Right atrium auricular region (tissue), 2 donors: Measurements from ENCODE around the gene FSIP2. TPM values are rescaled to one million over a fixed set of nuclear protein-coding genes. Genes with fewer than 3 reads are reported as not detected.

Experiments used
- DNase-seq: peaks from one replicate; pipeline ENCODE4 v3.0.0-alpha.2; 2019; ENCODE audit warnings: low spot score
- H3K27ac ChIP-seq, 2 donors: fragments of 200-600 bp; sonication (generic); 1 replicate in 1 of 2; 2 replicates in 1 of 2; pipeline ENCODE4 v1.5.1; 2016 to 2019
- H3K27me3 ChIP-seq, 2 donors: fragments of 200-600 bp; sonication (generic); one replicate each; pipeline versions ENCODE4 v1.5.1 to v1.6.0; 2017 to 2019
- H3K36me3 ChIP-seq: fragments of 200-600 bp; sonication (generic); one replicate; pipeline ENCODE4 v1.5.1; 2016
- H3K4me1 ChIP-seq, 2 donors: fragments of 200-600 bp; sonication (generic); one replicate each; pipeline versions ENCODE4 v1.5.1 to v1.6.0; 2017 to 2019
- H3K4me3 ChIP-seq, 2 donors: fragments of 200-600 bp; sonication (generic); 1 replicate in 1 of 2; 2 replicates in 1 of 2; pipeline ENCODE4 v1.5.1; 2017 to 2019; ENCODE audit warnings: mild to moderate bottlenecking in 1 of 2, moderate library complexity in 1 of 2
- H3K9me3 ChIP-seq, 2 donors: fragments of 200-600 bp; sonication (generic); one replicate each; pipeline ENCODE4 v1.5.1; 2019
- total RNA-seq, 2 donors: library from RNA; depleted of rRNA; stranded (reverse); fragments of >200 nt; gene quantifications; one replicate each; pipeline ENCODE4 v1.1.0, GENCODE V29; 2016
- TF ChIP-seq, protein P1 (sequence below), 2 donors: fragments of 200-600 bp; sonication (generic); IDR thresholded peaks; one replicate each; pipeline ENCODE4 v1.5.1; 2019; ENCODE audit warnings: antibody characterized with exemption in 2 of 2

Gene FSIP2
- total RNA-seq, 2 donors from 2014 or later: 0.22 to 0.28 TPM

DNA sequence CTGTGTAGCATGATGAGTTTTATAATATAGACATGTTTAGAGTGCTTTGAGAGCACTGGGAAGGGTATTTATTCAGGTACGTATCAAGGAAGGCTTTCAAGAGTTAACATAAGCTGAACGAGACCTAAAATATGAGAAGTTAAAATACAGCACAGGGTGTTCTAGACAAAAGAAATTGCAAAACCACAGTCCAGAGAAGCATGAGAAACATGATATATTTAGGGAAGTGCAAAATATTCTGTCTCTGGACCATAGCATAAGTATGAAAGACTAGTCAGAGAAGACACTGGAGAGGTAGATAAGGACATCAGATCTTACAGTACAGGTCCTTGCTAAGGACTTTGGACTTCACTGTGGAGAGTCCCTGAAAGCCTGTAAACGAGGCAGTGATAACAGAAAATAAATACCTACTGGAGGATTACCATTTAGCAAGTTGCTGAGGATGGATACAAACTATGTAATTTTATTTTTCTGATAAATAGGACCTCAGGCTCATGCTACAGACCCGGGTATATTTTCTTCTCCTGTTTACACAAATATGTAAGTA lies 43.7 kb downstream of the FSIP2 start:
- Histone ChIP-seq H3K27me3 (no peaks in the 10 kb centered on the region), H3K9me3 (no peaks in the 10 kb centered on the region), H3K4me3 (no peak overlapping the region), H3K36me3 (no peaks in the 10 kb centered on the region), H3K27ac (no peak overlapping the region), H3K4me1 (no peaks in the 10 kb centered on the region)
- no peak for DNase-seq
- TF ChIP-seq, protein P1, sequence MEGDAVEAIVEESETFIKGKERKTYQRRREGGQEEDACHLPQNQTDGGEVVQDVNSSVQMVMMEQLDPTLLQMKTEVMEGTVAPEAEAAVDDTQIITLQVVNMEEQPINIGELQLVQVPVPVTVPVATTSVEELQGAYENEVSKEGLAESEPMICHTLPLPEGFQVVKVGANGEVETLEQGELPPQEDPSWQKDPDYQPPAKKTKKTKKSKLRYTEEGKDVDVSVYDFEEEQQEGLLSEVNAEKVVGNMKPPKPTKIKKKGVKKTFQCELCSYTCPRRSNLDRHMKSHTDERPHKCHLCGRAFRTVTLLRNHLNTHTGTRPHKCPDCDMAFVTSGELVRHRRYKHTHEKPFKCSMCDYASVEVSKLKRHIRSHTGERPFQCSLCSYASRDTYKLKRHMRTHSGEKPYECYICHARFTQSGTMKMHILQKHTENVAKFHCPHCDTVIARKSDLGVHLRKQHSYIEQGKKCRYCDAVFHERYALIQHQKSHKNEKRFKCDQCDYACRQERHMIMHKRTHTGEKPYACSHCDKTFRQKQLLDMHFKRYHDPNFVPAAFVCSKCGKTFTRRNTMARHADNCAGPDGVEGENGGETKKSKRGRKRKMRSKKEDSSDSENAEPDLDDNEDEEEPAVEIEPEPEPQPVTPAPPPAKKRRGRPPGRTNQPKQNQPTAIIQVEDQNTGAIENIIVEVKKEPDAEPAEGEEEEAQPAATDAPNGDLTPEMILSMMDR (IDR thresholded peaks at IDR 0.05): no peak

- no peak for DNase-seq
- H3K36me3 ChIP-seq: no peaks in the 10 kb centered on the region
- no peak overlapping the region for H3K27ac ChIP-seq
- H3K9me3 ChIP-seq: no peaks in the 10 kb centered on the region
- no peak overlapping the region for H3K4me3 ChIP-seq
- TF ChIP-seq, protein P1 (IDR thresholded peaks at IDR 0.05): no peak
- H3K27me3 ChIP-seq: no peaks in the 10 kb centered on the region
- no peaks in the 10 kb centered on the region for H3K4me1 ChIP-seq
Observed at GRCh38 chr2:185785156-185785555, 46.6 kb downstream of the FSIP2 start.

- Histone ChIP-seq H3K4me3 (no peak overlapping the region), H3K9me3 (no peaks in the 10 kb centered on the region), H3K4me1 (no peaks in the 10 kb centered on the region), H3K27me3 (no peaks in the 10 kb centered on the region), H3K27ac (no peak overlapping the region), H3K36me3 (no peaks in the 10 kb centered on the region)
- TF ChIP-seq, protein P1 (IDR thresholded peaks at IDR 0.05): no peak
- no peak for DNase-seq
Observed at GRCh38 chr2:185785851-185786473, 47.4 kb downstream of the FSIP2 start.

GRCh38 chr2:185787227-185788145 lies 48.9 kb downstream of the FSIP2 start:
- H3K9me3 ChIP-seq: no peaks in the 10 kb centered on the region
- no peaks in the 10 kb centered on the region for H3K36me3 ChIP-seq
- TF ChIP-seq, protein P1 (IDR thresholded peaks at IDR 0.05): no peak
- H3K4me3 ChIP-seq: no peak overlapping the region
- H3K27ac ChIP-seq: no peak overlapping the region
- H3K27me3 ChIP-seq: no peaks in the 10 kb centered on the region
- DNase-seq: no peak
- H3K4me1 ChIP-seq: no peaks in the 10 kb centered on the region

DNA sequence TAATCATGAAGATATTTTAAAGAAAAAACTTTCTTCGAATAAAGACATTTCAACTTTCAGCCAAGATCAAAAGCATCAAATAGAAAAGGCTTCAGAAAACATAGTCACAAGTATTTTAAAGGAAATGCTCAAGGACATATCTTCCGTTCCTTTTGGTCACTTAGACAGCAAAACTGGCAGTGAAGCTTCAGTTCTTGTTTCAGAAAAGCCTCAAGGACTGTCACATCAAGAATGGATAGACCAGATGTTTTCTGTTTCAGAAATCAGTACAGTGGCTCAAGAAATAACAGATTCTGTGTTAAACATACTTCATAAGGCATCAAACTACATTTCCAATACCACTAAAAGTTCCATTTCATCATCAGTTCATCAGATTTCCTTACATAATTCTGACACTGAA lies 51.8 kb downstream of the FSIP2 start:
- no peak overlapping the region for H3K4me3 ChIP-seq
- H3K27me3 ChIP-seq: no peaks in the 10 kb centered on the region
- no peaks in the 10 kb centered on the region for H3K4me1 ChIP-seq
- no peak for DNase-seq
- no peak overlapping the region for H3K27ac ChIP-seq
- no peaks in the 10 kb centered on the region for H3K36me3 ChIP-seq
- TF ChIP-seq, protein P1 (IDR thresholded peaks at IDR 0.05): no peak
- no peaks in the 10 kb centered on the region for H3K9me3 ChIP-seq
